Measurements from ENCODE around the gene UBA1. TPM values are rescaled to one million over a fixed set of nuclear protein-coding genes. Genes with fewer than 3 reads are reported as not detected.

Gene UBA1
- total RNA-seq: 163 and 183 TPM in 2 replicates

GRCh38 chrX:47193475-47194193 is at the start of gene UBA1:
UBA1 (plus strand) TSS chrX:47193829; CDS start chrX:47198803, 4,974 bp downstream.

GRCh38 chrX:47144626-47145394 is 48.8 kb upstream of the UBA1 start, which contains the start of the genes NDUFB11 and RBM10:
NDUFB11 (minus strand) TSS chrX:47144702; CDS start chrX:47144679, 23 bp downstream.
RBM10 (plus strand) TSS chrX:47145221; CDS start chrX:47147482, 2,261 bp downstream.

DNA sequence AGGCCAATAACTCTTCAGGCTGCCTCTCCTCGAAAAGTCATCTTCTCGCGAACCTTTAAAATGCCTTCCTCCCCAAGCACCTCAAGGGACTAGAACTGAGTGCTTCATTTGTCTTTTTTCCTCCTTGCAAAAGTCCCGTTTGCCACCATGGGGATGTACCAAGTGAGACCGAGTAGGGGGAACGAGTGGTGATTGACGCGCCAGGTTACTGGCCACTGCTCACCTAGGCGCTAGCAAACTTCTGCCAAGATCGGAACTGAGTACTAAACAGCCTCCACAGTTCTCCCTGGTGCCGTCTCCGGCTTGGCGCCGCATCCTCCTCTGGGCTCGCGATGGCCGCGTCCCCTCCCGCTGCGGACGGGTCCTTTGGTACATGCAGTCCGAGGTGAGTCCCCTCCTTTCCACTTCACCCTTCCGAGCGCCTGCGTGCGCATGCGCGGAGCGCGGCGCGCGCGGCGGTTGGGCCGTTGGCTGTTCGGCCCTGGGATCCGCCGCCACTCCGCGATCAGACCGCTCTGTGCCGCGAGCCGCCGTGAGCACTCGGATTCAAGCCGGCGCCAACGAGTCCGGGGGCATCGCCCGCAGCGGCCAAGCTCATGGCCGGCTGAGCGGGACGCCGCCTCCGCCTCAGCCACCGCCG is 24.8 kb downstream of the UBA1 start, which contains the start of gene CDK16:
Gene CDK16, plus strand, starts transcription at position 402 of the 640 bp plus-strand sequence. CDS start 4,877 bp downstream, outside the sequence.

DNA sequence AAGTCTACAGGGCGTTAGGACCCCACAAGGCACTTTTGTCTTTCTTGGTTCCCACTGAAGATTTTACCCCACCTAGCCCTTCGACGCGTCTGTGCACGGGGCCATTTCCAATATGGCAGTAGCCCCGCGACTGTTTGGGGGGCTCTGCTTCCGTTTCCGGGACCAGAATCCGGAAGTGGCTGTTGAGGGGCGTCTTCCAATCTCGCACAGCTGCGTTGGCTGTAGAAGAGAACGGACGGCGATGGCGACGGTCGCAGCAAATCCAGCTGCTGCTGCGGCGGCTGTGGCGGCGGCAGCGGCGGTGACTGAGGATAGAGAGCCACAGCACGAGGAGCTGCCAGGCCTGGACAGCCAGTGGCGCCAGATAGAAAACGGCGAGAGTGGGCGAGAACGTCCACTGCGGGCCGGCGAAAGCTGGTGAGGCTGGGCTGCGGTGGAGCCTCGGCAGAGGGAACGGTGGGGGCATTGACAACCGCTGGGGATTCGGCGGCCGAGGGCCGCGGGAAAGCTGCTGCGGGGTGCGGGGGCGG is 39.2 kb downstream of the UBA1 start, which contains the start of gene USP11:
Gene USP11, plus strand, starts transcription at position 207 of the 530 bp plus-strand sequence. Its CDS starts 35 bp downstream, at position 242.

Other genes with a start within 250 kb of the UBA1 start
- 1.0 and 1.5 TPM in 2 replicates for gene RGN, start 115.4 kb upstream of the UBA1 start, total RNA-seq
- gene NDUFB11, start 49.1 kb upstream of the UBA1 start, total RNA-seq: 77.3 and 82.5 TPM in 2 replicates
- gene RBM10, start 48.6 kb upstream of the UBA1 start, total RNA-seq: 54.7 and 60.7 TPM in 2 replicates
- gene CDK16, start 24.9 kb downstream of the UBA1 start, total RNA-seq: 110 and 120 TPM in 2 replicates
- 34.8 and 41.2 TPM in 2 replicates for gene USP11, start 39.2 kb downstream of the UBA1 start, total RNA-seq
- 0.17 TPM in 1 of 2 replicates, not detected in the other for gene ZNF157, start 176.7 kb downstream of the UBA1 start, total RNA-seq

Data from bronchus fibroblast of lung (primary cell).